Naive thymus-derived CD4-positive, alpha-beta T cell (primary cell): ENCODE results near the gene CGGBP1. TPM values are rescaled to one million over a fixed set of nuclear protein-coding genes. Genes with fewer than 3 reads are reported as not detected.
A peak's percentile ranks its signal among the peaks of the same experiment; 100 is the strongest.
"Not testable (repeated sequence)": the region's sequence is repeated elsewhere in the genome, so short reads cannot be mapped to it uniquely, and the experiment has no call there.

ENCODE experiments used
- ATAC-seq: fragments of 150-1000 bp; cut with Tn5 transposase; 2 replicates; pipeline ENCODE4 v1.10.0; 2021; ENCODE audit warnings: mild to moderate bottlenecking, moderate library complexity
- CTCF ChIA-PET: fragments of 350-600 bp; sonication (Branson Sonifier 250); formaldehyde crosslinking; loops from one replicate; lab custom pipeline; 2021; ENCODE audit warnings: antibody characterized with exemption; lab: Charles Lee
- POLR2A ChIA-PET: fragments of 350-600 bp; sonication (Branson Sonifier 250); formaldehyde crosslinking; loops from one replicate; lab custom pipeline; 2021; ENCODE audit warnings: antibody characterized with exemption, inconsistent platforms; lab: Charles Lee
- DNase-seq, 9 donors: peaks; one replicate each; pipeline versions ENCODE4 v3.0.0 to v3.0.0-alpha.2; 2020 to 2022; ENCODE audit warnings: mixed read lengths in 1 of 9
- H3K27ac ChIP-seq: one replicate; pipeline ENCODE4 v1.7.0; 2013; ENCODE audit warnings: mild to moderate bottlenecking, low read depth, low read length, moderate library complexity
- H3K27me3 ChIP-seq, 2 donors: one replicate each; pipeline ENCODE4 v1.7.0; 2013; ENCODE audit warnings: low read length in 2 of 2, mild to moderate bottlenecking in 2 of 2, moderate library complexity in 2 of 2; ENCODE audit not compliant: control insufficient read depth in 2 of 2, insufficient read depth in 2 of 2
- H3K36me3 ChIP-seq, 3 experiments: 1 replicate in 2 of 3; 2 replicates in 1 of 3; pipeline ENCODE4 v1.7.0; 2013; ENCODE audit warnings: low read length in 3 of 3, mild to moderate bottlenecking in 3 of 3, moderate library complexity in 1 of 3; ENCODE audit not compliant: insufficient read depth in 3 of 3, control insufficient read depth in 2 of 3
- H3K4me1 ChIP-seq, 2 donors: one replicate each; pipeline ENCODE4 v1.7.0; 2013; ENCODE audit warnings: low read length in 2 of 2, mild to moderate bottlenecking in 2 of 2, moderate library complexity in 1 of 2; ENCODE audit not compliant: control insufficient read depth in 2 of 2, insufficient read depth in 2 of 2
- H3K4me3 ChIP-seq: 2 replicates; pipeline ENCODE4 v1.7.0; 2013; ENCODE audit warnings: mild to moderate bottlenecking, low read length
- H3K9me3 ChIP-seq, 3 experiments: 1 replicate in 2 of 3; 2 replicates in 1 of 3; pipeline ENCODE4 v1.7.0; 2013; ENCODE audit warnings: low read length in 3 of 3; ENCODE audit not compliant: control insufficient read depth in 2 of 3
- H3K27ac Mint-ChIP-seq, 9 donors: one replicate each; pipeline ENCODE4 v1.8.0; 2020 to 2022; ENCODE audit warnings: mixed read lengths in 9 of 9, mild to moderate bottlenecking in 8 of 9, moderate library complexity in 5 of 9, inconsistent platforms in 2 of 9
- H3K27me3 Mint-ChIP-seq, 5 donors: one replicate each; pipeline ENCODE4 v1.8.0; 2021 to 2022; ENCODE audit warnings: mixed read lengths in 5 of 5, mild to moderate bottlenecking in 1 of 5
- H3K36me3 Mint-ChIP-seq, 5 donors: one replicate each; pipeline ENCODE4 v1.8.0; 2020 to 2022; ENCODE audit warnings: mixed read lengths in 5 of 5, mild to moderate bottlenecking in 3 of 5, inconsistent platforms in 1 of 5
- H3K4me1 Mint-ChIP-seq, 7 donors: one replicate each; pipeline ENCODE4 v1.8.0; 2020 to 2022; ENCODE audit warnings: mixed read lengths in 7 of 7, mild to moderate bottlenecking in 3 of 7, inconsistent platforms in 1 of 7
- H3K4me3 Mint-ChIP-seq, 10 donors: one replicate each; pipeline ENCODE4 v1.8.0; 2020 to 2022; ENCODE audit warnings: mild to moderate bottlenecking in 10 of 10, mixed read lengths in 10 of 10, moderate library complexity in 6 of 10, inconsistent platforms in 2 of 10
- H3K9me3 Mint-ChIP-seq, 11 donors: one replicate each; pipeline ENCODE4 v1.8.0; 2020 to 2022; ENCODE audit warnings: mixed read lengths in 11 of 11, mild to moderate bottlenecking in 4 of 11, inconsistent platforms in 1 of 11, moderate library complexity in 1 of 11
- intact Hi-C, 2 donors: fragments of 100-400 bp; cut with micrococcal nuclease; formaldehyde crosslinking; loops; one replicate each; pipeline ENCODE4 v1.15.1; 2023
- polyA plus RNA-seq, 2 donors: library from polyadenylated mRNA; unstranded; fragments of 300-500 nt; fragmentation: Illumina TruSeq; gene quantifications; one replicate each; pipeline ENCODE4 v1.2.3, GENCODE V29; 2021
- total RNA-seq, 6 experiments: library from RNA in 5 of 6; stranded (reverse) in 5 of 6; gene quantifications; 1 replicate in 5 of 6; 2 replicates in 1 of 6; pipeline ENCODE4 v1.2.3 and lab custom pipeline; 2021 to 2026

CGGBP1 gene
- total and polyA plus RNA-seq, 7 experiments from 2014 or later, result 87.0 to 153 (median 104) TPM

GRCh38 chr3:88019024-88019423 lies 39.8 kb downstream of the CGGBP1 start:
- no peaks in the 10 kb centered on the region for H3K9me3 ChIP-seq
- Mint-ChIP-seq H3K9me3 (peaks cover 0 to 10% (median 0%) of the 10 kb centered on the region in 11 donors), H3K27me3 (peaks cover 0 to 19% (median 5%) of the 10 kb centered on the region in 5 donors), H3K27ac (no peak overlapping the region), H3K36me3 (peaks cover 0 to 8% (median 0%) of the 10 kb centered on the region in 5 donors), H3K4me1 (peaks cover 0 to 23% (median 11%) of the 10 kb centered on the region in 7 donors), H3K4me3 (peak overlapping the region in 1 of 10 donors; percentile 13)
- DNase-seq (no peak), ATAC-seq (peak; percentile 63)
- H3K27ac ChIP-seq, result no peak overlapping the region
- H3K4me1 ChIP-seq, result peaks cover 0 to 14% of the 10 kb centered on the region in 2 donors
- CTCF ChIA-PET, result no interaction called here
- no peaks in the 10 kb centered on the region for H3K36me3 ChIP-seq
- no peaks in the 10 kb centered on the region for H3K27me3 ChIP-seq
- POLR2A ChIA-PET, result interaction anchor here (0.6 kb wide), 1 partner anchor 15 kb away, joined by 4 read pairs; no protein-coding TSS in a partner anchor
- intact Hi-C loops, result loop anchor here in 1 of 2 donors (1.0 to 5.0 kb wide), 2 partner anchors 12 to 38 kb away; partner anchors contain the start of genes CGGBP1 and ZNF654
- no peak overlapping the region for H3K4me3 ChIP-seq

GRCh38 chr3:88015656-88016055 lies 43.1 kb downstream of the CGGBP1 start:
- ATAC-seq, H3K27ac Mint-ChIP-seq, H3K27me3 ChIP-seq, H3K27ac ChIP-seq, H3K36me3 Mint-ChIP-seq, H3K4me3 Mint-ChIP-seq, H3K36me3 ChIP-seq, DNase-seq, H3K9me3 Mint-ChIP-seq, H3K4me3 ChIP-seq, CTCF ChIA-PET, POLR2A ChIA-PET, H3K9me3 ChIP-seq: not testable (repeated sequence)
- H3K4me1 ChIP-seq, result peaks cover 0 to 14% of the 10 kb centered on the region in 2 donors
- intact Hi-C loops, result loop anchor here in 1 of 2 donors (5.0 kb wide), 1 partner anchor 42 kb away; the partner anchor contains the start of genes CGGBP1 and ZNF654
- Mint-ChIP-seq H3K27me3 (peaks cover 0 to 23% (median 5%) of the 10 kb centered on the region in 5 donors), H3K4me1 (peaks cover 0 to 14% (median 11%) of the 10 kb centered on the region in 7 donors)

DNA sequence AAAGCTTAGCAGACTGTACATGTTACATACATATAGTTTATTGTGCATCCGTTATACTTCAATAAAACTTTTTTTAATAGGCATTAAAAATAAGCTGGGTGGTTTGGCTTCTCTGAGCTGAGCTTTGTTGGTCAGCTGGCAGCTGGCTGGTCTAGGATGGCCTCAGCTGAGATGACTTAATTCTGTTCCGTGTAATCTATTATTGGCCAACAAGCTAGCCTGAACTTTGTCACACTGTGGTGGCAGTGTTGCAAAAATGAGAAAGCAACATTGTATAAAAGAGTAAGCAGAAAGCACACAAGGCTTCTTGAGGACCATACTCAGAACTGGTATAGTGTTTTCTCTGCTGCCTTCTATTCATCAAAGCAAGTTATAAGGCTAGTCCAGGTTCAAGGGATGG lies 45.2 kb downstream of the CGGBP1 start:
- Mint-ChIP-seq H3K4me3 (no peak overlapping the region), H3K4me1 (peaks cover 0 to 10% (median 6%) of the 10 kb centered on the region in 7 donors), H3K36me3 (peaks cover 0 to 2% (median 0%) of the 10 kb centered on the region in 5 donors), H3K27me3 (peaks cover 0 to 26% (median 5%) of the 10 kb centered on the region in 5 donors), H3K9me3 (peaks cover 0 to 7% (median 0%) of the 10 kb centered on the region in 11 donors), H3K27ac (no peak overlapping the region)
- H3K4me1 ChIP-seq, result peaks cover 0 to 6% of the 10 kb centered on the region in 2 donors
- H3K27ac ChIP-seq, result no peak overlapping the region
- intact Hi-C loops, result no loop called here
- ChIA-PET POLR2A (no interaction called here), CTCF (no interaction called here)
- no peak for ATAC-seq
- H3K9me3 ChIP-seq, result no peaks in the 10 kb centered on the region
- H3K36me3 ChIP-seq, result no peaks in the 10 kb centered on the region
- H3K27me3 ChIP-seq, result no peaks in the 10 kb centered on the region
- no peak for DNase-seq
- no peak overlapping the region for H3K4me3 ChIP-seq

DNA sequence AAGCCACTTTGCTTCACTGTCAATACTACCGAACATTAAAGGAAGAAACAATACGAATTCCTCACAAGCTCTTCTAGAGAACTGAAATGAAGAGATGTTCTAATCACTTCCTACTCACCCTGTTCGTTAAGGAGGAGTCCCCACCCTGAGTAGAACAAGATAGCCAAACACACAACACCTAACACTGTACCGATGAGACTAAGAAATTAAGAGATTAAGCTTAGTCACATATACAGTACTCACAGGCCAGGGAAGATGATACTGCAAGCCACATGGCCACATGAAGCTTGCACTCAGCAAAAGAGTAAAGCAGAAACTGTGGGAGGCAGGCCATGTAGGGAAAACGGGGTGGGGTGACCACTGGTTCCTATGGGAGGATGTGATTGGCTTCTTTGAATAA lies 48.0 kb downstream of the CGGBP1 start:
- H3K9me3 ChIP-seq, result no peaks in the 10 kb centered on the region
- DNase-seq (no peak), ATAC-seq (no peak)
- no peak overlapping the region for H3K27ac ChIP-seq
- no peaks in the 10 kb centered on the region for H3K27me3 ChIP-seq
- no peaks in the 10 kb centered on the region for H3K4me1 ChIP-seq
- no peaks in the 10 kb centered on the region for H3K36me3 Mint-ChIP-seq
- H3K4me1 Mint-ChIP-seq, result peaks cover 0 to 3% (median 0%) of the 10 kb centered on the region in 7 donors
- no peak overlapping the region for H3K4me3 Mint-ChIP-seq
- ChIA-PET POLR2A (no interaction called here), CTCF (no interaction called here)
- H3K27ac Mint-ChIP-seq, result no peak overlapping the region
- H3K36me3 ChIP-seq, result no peaks in the 10 kb centered on the region
- H3K27me3 Mint-ChIP-seq, result peaks cover 0 to 24% (median 0%) of the 10 kb centered on the region in 5 donors
- intact Hi-C loops, result no loop called here
- no peaks in the 10 kb centered on the region for H3K9me3 Mint-ChIP-seq
- H3K4me3 ChIP-seq, result no peak overlapping the region

GRCh38 chr3:88009066-88009465 lies 49.7 kb downstream of the CGGBP1 start:
- Mint-ChIP-seq H3K9me3 (no peaks in the 10 kb centered on the region), H3K27ac (peak overlapping the region in 1 of 9 donors; percentile 33), H3K27me3 (peaks cover 0 to 24% (median 0%) of the 10 kb centered on the region in 5 donors), H3K36me3 (no peaks in the 10 kb centered on the region), H3K4me1 (peaks cover 0 to 7% (median 5%) of the 10 kb centered on the region in 7 donors), H3K4me3 (no peak overlapping the region)
- Histone ChIP-seq H3K9me3 (no peaks in the 10 kb centered on the region), H3K4me1 (no peaks in the 10 kb centered on the region), H3K27me3 (no peaks in the 10 kb centered on the region), H3K4me3 (no peak overlapping the region), H3K27ac (no peak overlapping the region), H3K36me3 (no peaks in the 10 kb centered on the region)
- POLR2A ChIA-PET, result no interaction called here
- no peak for ATAC-seq
- no peak for DNase-seq
- intact Hi-C loops, result loop anchor here in 1 of 2 donors (10.0 kb wide), 2 partner anchors 454 to 744 kb away; no protein-coding TSS in a partner anchor
- CTCF ChIA-PET, result no interaction called here

GRCh38 chr3:88005066-88005465 lies 53.7 kb downstream of the CGGBP1 start:
- Mint-ChIP-seq H3K27ac (no peak overlapping the region), H3K4me1 (peaks cover 0 to 15% (median 5%) of the 10 kb centered on the region in 7 donors), H3K36me3 (no peaks in the 10 kb centered on the region), H3K9me3 (no peaks in the 10 kb centered on the region), H3K4me3 (no peak overlapping the region), H3K27me3 (peaks cover 0 to 23% (median 5%) of the 10 kb centered on the region in 5 donors)
- no peaks in the 10 kb centered on the region for H3K9me3 ChIP-seq
- no peaks in the 10 kb centered on the region for H3K27me3 ChIP-seq
- no peak overlapping the region for H3K27ac ChIP-seq
- H3K36me3 ChIP-seq, result no peaks in the 10 kb centered on the region
- ChIA-PET POLR2A (no interaction called here), CTCF (interaction anchor here (0.6 to 1.6 kb wide), 7 partner anchors 60 to 655 kb away, joined by 3 to 8 read pairs (median 3); no protein-coding TSS in a partner anchor)
- H3K4me3 ChIP-seq, result no peak overlapping the region
- no peaks in the 10 kb centered on the region for H3K4me1 ChIP-seq
- intact Hi-C loops, result loop anchor here (1.0 to 10.0 kb wide), 6 partner anchors 108 to 740 kb away; no protein-coding TSS in a partner anchor
- peak; percentile 79 for ATAC-seq
- peak in 5 of 9 donors; percentile 11 to 42 (median 38) for DNase-seq
